ENCODE data around the gene EPB41L4A.

The EPB41L4A gene

DNA sequence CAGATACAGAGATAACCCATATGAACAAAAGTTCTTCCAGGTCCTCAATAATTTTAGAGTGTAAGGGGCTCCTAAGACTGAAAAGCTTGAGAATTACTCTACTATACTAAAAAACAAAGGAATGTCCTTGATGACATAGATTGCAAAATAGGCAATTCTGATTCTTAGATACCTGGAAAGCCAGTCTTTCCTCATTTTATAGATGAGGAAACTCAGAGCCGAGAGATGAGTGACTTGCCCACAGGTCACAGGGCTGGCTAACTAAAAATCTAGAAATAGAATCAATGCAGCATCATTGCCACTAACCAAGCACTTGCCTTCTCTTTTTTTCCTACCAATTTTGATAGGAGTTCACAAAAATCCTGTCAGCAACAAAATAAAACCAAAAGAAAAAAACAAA lies 101.2 kb downstream of the EPB41L4A start:
- WGBS (ENCODE audit: insufficient coverage, insufficient read length): no CpG with 5 or more reads among the region's 1 CpG
- no peaks in the 10 kb centered on the region for H3K27me3 ChIP-seq (ENCODE audit: control insufficient read depth, insufficient read depth, low read length)
- H3K9me3 ChIP-seq (ENCODE audit: control insufficient read depth, insufficient read depth, low read length): no peaks in the 10 kb centered on the region

DNA sequence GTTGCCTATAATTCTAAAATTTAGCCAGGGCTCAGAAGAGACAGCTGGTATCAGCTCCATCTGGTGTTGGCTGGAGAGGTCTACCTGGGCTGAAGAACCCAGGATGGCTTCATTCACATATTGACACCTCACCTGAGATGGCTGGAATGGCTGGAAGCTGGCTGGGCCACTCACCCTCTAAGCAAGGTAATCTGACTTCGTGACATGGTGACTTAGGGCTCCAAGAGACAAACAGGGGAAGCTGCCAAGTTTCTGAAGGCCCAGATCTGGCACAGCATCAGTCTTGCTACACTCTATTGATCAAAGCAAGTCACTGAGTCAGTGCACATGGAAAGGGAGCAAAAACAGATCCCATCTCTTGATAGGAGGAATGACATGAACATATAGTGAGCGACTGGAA lies 102.3 kb downstream of the EPB41L4A start:
- H3K9me3 ChIP-seq (ENCODE audit: control insufficient read depth, insufficient read depth, low read length): no peaks in the 10 kb centered on the region
- DNase-seq (ENCODE audit: low read depth, low spot score): no peak
- WGBS (ENCODE audit: insufficient coverage, insufficient read length): no CpG with 5 or more reads among the region's 2 CpGs
- H3K27ac ChIP-seq (ENCODE audit: low read length): no peak overlapping the region
- no peaks in the 10 kb centered on the region for H3K27me3 ChIP-seq (ENCODE audit: control insufficient read depth, insufficient read depth, low read length)
- no peak overlapping the region for H3K4me3 ChIP-seq (ENCODE audit: low read length)
- H3K4me1 ChIP-seq (ENCODE audit: control insufficient read depth, insufficient read depth, low read length): no peaks in the 10 kb centered on the region
- no peaks in the 10 kb centered on the region for H3K36me3 ChIP-seq (ENCODE audit: control insufficient read depth, insufficient read depth, low read length)

More for the DNA sequence above, 101.2 kb downstream of the EPB41L4A start:
- Histone ChIP-seq H3K36me3 (ENCODE audit: control insufficient read depth, insufficient read depth, low read length) (no peaks in the 10 kb centered on the region), H3K27ac (ENCODE audit: low read length) (no peak overlapping the region), H3K4me3 (ENCODE audit: low read length) (no peak overlapping the region), H3K4me1 (ENCODE audit: control insufficient read depth, insufficient read depth, low read length) (no peaks in the 10 kb centered on the region; the same call in 1 of the 2 replicates)
- no peak for DNase-seq (ENCODE audit: low read depth, low spot score)

DNA sequence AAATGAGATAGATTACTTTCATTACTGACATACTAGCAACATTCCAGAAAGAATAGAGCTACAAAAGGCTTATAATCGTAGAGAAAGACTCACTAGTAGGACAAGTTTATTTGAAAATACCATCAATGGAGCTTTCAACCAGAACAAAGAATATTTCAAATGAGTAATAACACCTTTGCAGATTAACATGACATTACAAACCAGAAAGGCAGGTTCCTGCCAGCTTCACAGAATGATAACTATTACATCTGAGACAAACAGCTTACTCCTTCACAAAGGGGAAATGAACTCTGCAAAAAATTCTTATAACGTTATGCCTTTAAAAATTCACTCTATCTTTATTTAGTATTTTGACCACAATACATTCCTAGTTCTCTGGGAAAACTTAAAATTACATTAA lies 103.1 kb downstream of the EPB41L4A start:
- DNase-seq (ENCODE audit: low read depth, low spot score): no peak
- no peaks in the 10 kb centered on the region for H3K36me3 ChIP-seq (ENCODE audit: control insufficient read depth, insufficient read depth, low read length)
- no peaks in the 10 kb centered on the region for H3K4me1 ChIP-seq (ENCODE audit: control insufficient read depth, insufficient read depth, low read length)
- no peaks in the 10 kb centered on the region for H3K9me3 ChIP-seq (ENCODE audit: control insufficient read depth, insufficient read depth, low read length)
- no peak overlapping the region for H3K4me3 ChIP-seq (ENCODE audit: low read length)
- H3K27me3 ChIP-seq (ENCODE audit: control insufficient read depth, insufficient read depth, low read length): no peaks in the 10 kb centered on the region
- no CpG with 5 or more reads among the region's 2 CpGs for WGBS (ENCODE audit: insufficient coverage, insufficient read length)
- H3K27ac ChIP-seq (ENCODE audit: low read length): no peak overlapping the region

DNA sequence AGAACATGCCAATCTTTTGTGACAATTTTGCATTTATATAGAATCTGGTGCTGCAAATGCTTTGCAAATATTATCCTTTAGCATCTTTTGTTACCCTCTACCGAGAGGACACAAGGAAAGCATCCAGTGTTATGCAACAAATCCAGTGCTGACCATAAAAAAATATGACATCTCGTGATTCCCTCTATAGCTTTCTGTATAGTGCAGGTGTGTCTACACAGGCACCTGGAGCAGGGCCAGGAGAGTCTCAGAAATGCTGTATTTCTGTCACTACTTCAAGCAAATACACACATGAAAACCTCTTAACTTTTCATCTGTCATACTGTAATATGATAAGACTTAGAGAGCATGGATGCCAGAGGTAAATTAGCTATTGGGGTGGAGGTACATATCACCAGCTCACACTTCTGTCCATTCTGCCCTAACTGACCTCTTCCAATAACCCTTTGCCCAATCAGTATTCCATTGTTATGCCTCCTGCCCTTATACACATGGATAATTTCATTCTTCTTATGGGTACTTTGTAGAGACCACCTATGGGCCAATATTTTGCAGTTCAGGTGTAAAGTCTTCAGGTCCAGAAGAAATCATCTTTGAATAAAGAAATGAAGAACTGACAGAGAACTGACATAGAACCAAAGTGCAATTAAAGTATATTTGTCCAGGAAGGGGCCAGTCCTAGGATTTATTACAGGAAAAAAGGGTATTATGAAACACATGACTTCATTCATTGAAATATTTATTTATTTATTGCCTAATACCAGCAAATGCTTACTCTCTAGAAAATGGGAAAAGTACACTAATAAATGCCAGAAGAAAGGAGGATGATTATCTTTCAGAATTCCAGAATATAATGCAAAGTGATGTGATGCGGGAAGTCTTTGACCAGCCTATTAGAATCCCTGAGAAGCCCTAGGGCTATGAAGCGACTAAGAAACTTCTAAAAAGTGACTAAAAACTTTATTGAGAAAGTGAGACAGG lies 106.5 kb downstream of the EPB41L4A start:
- WGBS (ENCODE audit: insufficient coverage, insufficient read length): no CpG with 5 or more reads among the region's 4 CpGs
- DNase-seq (ENCODE audit: low read depth, low spot score): no peak

DNA sequence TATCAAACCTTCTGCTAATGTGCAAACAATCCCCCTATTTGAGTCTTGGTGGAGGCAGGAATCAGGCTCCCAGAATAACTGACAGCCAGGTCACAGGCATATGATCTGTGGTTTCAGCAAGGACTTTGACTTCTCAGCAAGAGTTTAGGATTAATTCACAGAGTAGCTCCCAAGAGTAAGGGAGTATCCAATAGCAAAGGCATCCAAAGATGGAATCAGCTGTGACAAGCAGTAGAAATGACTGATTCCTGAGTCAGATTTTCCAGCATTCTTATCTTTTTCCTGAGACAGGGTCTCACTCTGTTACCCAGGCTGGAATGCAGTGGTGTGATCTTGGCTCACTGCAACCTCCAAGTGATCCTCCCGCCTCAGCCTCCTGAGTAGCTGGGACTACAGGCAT lies 108.3 kb downstream of the EPB41L4A start:
- H3K4me3 ChIP-seq (ENCODE audit: low read length): no peak overlapping the region
- no peaks in the 10 kb centered on the region for H3K27me3 ChIP-seq (ENCODE audit: control insufficient read depth, insufficient read depth, low read length)
- H3K9me3 ChIP-seq (ENCODE audit: control insufficient read depth, insufficient read depth, low read length): no peaks in the 10 kb centered on the region
- no peaks in the 10 kb centered on the region for H3K36me3 ChIP-seq (ENCODE audit: control insufficient read depth, insufficient read depth, low read length)
- DNase-seq (ENCODE audit: low read depth, low spot score): no peak
- no peaks in the 10 kb centered on the region for H3K4me1 ChIP-seq (ENCODE audit: control insufficient read depth, insufficient read depth, low read length)
- no CpG with 5 or more reads among the region's 1 CpG for WGBS (ENCODE audit: insufficient coverage, insufficient read length)
- no peak overlapping the region for H3K27ac ChIP-seq (ENCODE audit: low read length)

More for the DNA sequence above, 106.5 kb downstream of the EPB41L4A start:
- Histone ChIP-seq H3K27me3 (ENCODE audit: control insufficient read depth, insufficient read depth, low read length) (no peaks in the 10 kb centered on the region), H3K9me3 (ENCODE audit: control insufficient read depth, insufficient read depth, low read length) (no peaks in the 10 kb centered on the region), H3K4me3 (ENCODE audit: low read length) (no peak overlapping the region), H3K36me3 (ENCODE audit: control insufficient read depth, insufficient read depth, low read length) (no peaks in the 10 kb centered on the region), H3K27ac (ENCODE audit: low read length) (no peak overlapping the region), H3K4me1 (ENCODE audit: control insufficient read depth, insufficient read depth, low read length) (no peaks in the 10 kb centered on the region)

DNA sequence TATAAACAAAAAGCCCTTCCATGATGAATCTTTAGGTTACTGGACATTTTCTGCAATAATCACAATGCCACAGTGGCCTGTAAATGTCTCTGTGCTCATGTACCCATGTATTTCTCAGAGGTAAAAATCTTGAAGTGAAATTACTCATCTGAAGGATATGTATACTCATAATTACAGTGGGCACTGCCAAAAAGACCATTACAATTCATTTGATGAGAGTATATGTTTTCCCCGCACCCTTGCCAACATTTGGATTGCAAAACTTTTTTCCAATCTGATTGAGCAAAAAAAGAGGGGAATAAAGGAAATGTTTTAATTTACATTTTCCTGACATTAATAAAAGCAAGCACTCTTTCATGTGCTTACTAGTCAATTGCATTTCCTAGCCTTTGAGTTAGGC lies 110.5 kb downstream of the EPB41L4A start:
- no peaks in the 10 kb centered on the region for H3K27me3 ChIP-seq (ENCODE audit: control insufficient read depth, insufficient read depth, low read length)
- WGBS (ENCODE audit: insufficient coverage, insufficient read length): no CpG with 5 or more reads among the region's 1 CpG
- DNase-seq (ENCODE audit: low read depth, low spot score): no peak

DNA sequence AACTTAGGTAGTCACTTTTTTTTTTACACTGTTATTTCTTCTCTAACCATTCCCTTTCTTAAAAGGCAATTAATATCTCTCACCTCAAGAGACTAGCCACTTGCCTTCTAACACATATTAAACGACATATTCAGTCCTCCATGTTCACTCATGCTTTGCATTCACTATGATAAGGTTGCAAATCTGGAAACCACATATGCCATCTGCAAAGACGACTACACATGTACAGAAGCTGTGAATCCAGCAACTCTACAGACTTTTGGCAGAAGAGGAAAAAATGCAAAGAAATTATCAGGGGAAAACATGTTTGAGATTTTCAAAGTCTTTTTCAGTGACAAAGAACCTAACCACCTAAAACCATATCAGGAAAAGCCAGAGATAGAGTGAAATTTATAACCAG lies 112.1 kb downstream of the EPB41L4A start:
- no peak for DNase-seq (ENCODE audit: low read depth, low spot score)
- no CpG with 5 or more reads among the region's 2 CpGs for WGBS (ENCODE audit: insufficient coverage, insufficient read length)
- Histone ChIP-seq H3K27me3 (ENCODE audit: control insufficient read depth, insufficient read depth, low read length) (no peaks in the 10 kb centered on the region), H3K9me3 (ENCODE audit: control insufficient read depth, insufficient read depth, low read length) (no peaks in the 10 kb centered on the region), H3K36me3 (ENCODE audit: control insufficient read depth, insufficient read depth, low read length) (no peaks in the 10 kb centered on the region), H3K4me3 (ENCODE audit: low read length) (no peak overlapping the region), H3K4me1 (ENCODE audit: control insufficient read depth, insufficient read depth, low read length) (no peaks in the 10 kb centered on the region), H3K27ac (ENCODE audit: low read length) (no peak overlapping the region)

More for the DNA sequence above, 110.5 kb downstream of the EPB41L4A start:
- Histone ChIP-seq H3K27ac (ENCODE audit: low read length) (no peak overlapping the region), H3K36me3 (ENCODE audit: control insufficient read depth, insufficient read depth, low read length) (no peaks in the 10 kb centered on the region), H3K4me3 (ENCODE audit: low read length) (no peak overlapping the region), H3K4me1 (ENCODE audit: control insufficient read depth, insufficient read depth, low read length) (no peaks in the 10 kb centered on the region), H3K9me3 (ENCODE audit: control insufficient read depth, insufficient read depth, low read length) (no peaks in the 10 kb centered on the region)

DNA sequence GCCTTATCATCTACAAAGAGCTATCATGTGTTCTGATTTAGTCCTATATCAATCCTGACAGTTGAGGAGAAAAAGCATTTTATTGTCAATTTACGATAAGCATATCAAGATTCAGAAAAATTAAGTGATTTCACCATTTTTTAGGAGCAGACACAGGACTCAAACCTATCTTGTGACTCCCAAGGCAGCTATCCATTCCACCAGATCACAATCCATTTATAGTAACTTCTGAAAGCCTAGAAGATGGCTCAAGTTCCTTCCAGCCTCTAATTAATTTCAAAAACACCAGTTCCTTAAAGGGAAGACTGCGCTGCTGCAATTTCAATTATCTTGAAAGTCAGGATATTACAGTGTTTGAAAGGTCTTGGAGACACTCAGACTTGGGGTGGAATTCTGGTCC lies 114.3 kb downstream of the EPB41L4A start:
- Histone ChIP-seq H3K4me1 (ENCODE audit: control insufficient read depth, insufficient read depth, low read length) (no peaks in the 10 kb centered on the region), H3K4me3 (ENCODE audit: low read length) (no peak overlapping the region), H3K27me3 (ENCODE audit: control insufficient read depth, insufficient read depth, low read length) (no peaks in the 10 kb centered on the region), H3K27ac (ENCODE audit: low read length) (no peak overlapping the region), H3K36me3 (ENCODE audit: control insufficient read depth, insufficient read depth, low read length) (no peaks in the 10 kb centered on the region), H3K9me3 (ENCODE audit: control insufficient read depth, insufficient read depth, low read length) (no peaks in the 10 kb centered on the region)
- no peak for DNase-seq (ENCODE audit: low read depth, low spot score)
- WGBS (ENCODE audit: insufficient coverage, insufficient read length): no CpG with 5 or more reads among the region's 2 CpGs

DNA sequence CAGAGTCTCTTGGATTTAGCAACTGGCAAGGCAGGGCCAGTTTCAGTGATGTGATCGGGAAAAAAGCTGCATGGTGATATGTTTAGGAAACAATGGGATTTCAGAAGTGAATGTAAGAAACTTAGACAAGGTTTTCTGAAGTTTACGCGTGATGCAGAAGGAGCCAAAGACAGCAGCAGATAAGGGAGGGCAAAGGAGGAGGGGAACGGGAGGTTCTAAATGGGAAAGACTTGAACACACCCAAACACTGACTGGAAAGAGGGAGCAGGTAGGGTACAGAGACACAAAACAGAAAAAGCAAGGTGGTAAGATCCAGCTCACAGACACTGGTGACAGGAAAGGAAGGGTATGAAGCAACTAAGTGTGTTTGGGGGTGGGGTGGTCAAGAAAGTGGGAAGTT lies 115.4 kb downstream of the EPB41L4A start:
- Histone ChIP-seq H3K27me3 (ENCODE audit: control insufficient read depth, insufficient read depth, low read length) (no peaks in the 10 kb centered on the region), H3K4me3 (ENCODE audit: low read length) (no peak overlapping the region), H3K27ac (ENCODE audit: low read length) (no peak overlapping the region), H3K4me1 (ENCODE audit: control insufficient read depth, insufficient read depth, low read length) (no peaks in the 10 kb centered on the region), H3K36me3 (ENCODE audit: control insufficient read depth, insufficient read depth, low read length) (no peaks in the 10 kb centered on the region), H3K9me3 (ENCODE audit: control insufficient read depth, insufficient read depth, low read length) (no peaks in the 10 kb centered on the region)
- DNase-seq (ENCODE audit: low read depth, low spot score): no peak
- WGBS (ENCODE audit: insufficient coverage, insufficient read length): no CpG with 5 or more reads among the region's 4 CpGs

DNA sequence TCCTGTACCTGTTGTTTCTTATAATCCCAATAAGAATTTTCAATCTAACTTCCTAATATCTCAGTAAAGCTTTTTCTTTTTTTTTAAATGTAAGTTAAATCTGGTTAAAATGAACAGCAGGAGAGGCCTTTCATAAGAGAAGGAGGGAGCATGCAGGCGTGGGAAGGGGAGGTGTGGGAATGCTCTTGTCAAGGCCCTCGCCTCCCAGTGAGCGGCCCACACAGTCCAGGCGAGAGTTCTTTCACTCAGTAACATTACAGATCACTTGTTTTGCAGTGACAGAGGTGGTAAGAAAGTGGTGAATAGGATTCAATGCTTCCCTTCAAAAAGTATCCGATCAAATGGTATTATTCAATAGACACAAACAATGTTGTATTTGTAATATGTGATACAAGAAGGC lies 125.0 kb downstream of the EPB41L4A start:
- no peak overlapping the region for H3K4me3 ChIP-seq (ENCODE audit: low read length)
- no peaks in the 10 kb centered on the region for H3K4me1 ChIP-seq (ENCODE audit: control insufficient read depth, insufficient read depth, low read length)
- no peak for DNase-seq (ENCODE audit: low read depth, low spot score)
- no peaks in the 10 kb centered on the region for H3K36me3 ChIP-seq (ENCODE audit: control insufficient read depth, insufficient read depth, low read length)
- no peaks in the 10 kb centered on the region for H3K27me3 ChIP-seq (ENCODE audit: control insufficient read depth, insufficient read depth, low read length)
- H3K27ac ChIP-seq (ENCODE audit: low read length): no peak overlapping the region
- no peaks in the 10 kb centered on the region for H3K9me3 ChIP-seq (ENCODE audit: control insufficient read depth, insufficient read depth, low read length)
- no CpG with 5 or more reads among the region's 5 CpGs for WGBS (ENCODE audit: insufficient coverage, insufficient read length)

DNA sequence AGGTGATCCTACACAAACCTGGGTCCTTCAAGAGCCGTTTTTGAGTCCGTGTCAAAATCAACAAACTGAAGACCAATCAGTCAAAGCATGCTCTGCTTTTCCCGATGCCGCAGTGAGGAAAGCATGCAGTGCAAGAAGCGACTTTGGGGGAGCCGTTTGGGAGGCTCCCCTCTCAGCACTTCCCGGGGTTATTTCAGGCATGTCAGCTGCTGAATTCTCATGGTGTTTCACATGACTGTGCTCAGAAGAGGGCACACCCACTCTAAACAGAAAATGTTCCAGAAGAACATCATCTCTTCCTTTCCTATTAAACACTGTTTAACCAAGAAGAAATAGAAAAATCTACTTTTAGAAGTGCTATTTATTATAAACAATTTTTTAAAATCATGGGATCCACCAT lies 125.5 kb downstream of the EPB41L4A start:
- H3K27me3 ChIP-seq (ENCODE audit: control insufficient read depth, insufficient read depth, low read length): no peaks in the 10 kb centered on the region
- no peaks in the 10 kb centered on the region for H3K36me3 ChIP-seq (ENCODE audit: control insufficient read depth, insufficient read depth, low read length)
- DNase-seq (ENCODE audit: low read depth, low spot score): no peak
- H3K4me1 ChIP-seq (ENCODE audit: control insufficient read depth, insufficient read depth, low read length): no peaks in the 10 kb centered on the region
- no CpG with 5 or more reads among the region's 7 CpGs for WGBS (ENCODE audit: insufficient coverage, insufficient read length)
- H3K9me3 ChIP-seq (ENCODE audit: control insufficient read depth, insufficient read depth, low read length): no peaks in the 10 kb centered on the region
- no peak overlapping the region for H3K27ac ChIP-seq (ENCODE audit: low read length)
- H3K4me3 ChIP-seq (ENCODE audit: low read length): no peak overlapping the region

All from iPS DF 6.9 (cell line).